Midbrain (tissue), 1 donor: ENCODE results near the gene SLC6A3.
A peak's percentile ranks its signal among the peaks of the same experiment; 100 is the strongest.
"Not testable (repeated sequence)": the region's sequence is repeated elsewhere in the genome, so short reads cannot be mapped to it uniquely, and the experiment has no call there.

Experiments
- DNase-seq: peaks from one replicate; lab custom pipeline; 2025; lab: John Stamatoyannopoulos, UW

SLC6A3 gene

GRCh38 chr5:1387059-1387755 is 58.0 kb downstream of the SLC6A3 start:
- no peak for DNase-seq

- peak; percentile 16 for DNase-seq
Observed at GRCh38 chr5:1386274-1386717, 58.9 kb downstream of the SLC6A3 start.

GRCh38 chr5:1385395-1386273 is 59.6 kb downstream of the SLC6A3 start:
- DNase-seq, result peak; percentile 53

- DNase-seq, result no peak
Observed at GRCh38 chr5:1384521-1384920, 60.7 kb downstream of the SLC6A3 start.

GRCh38 chr5:1383886-1384401 is 61.3 kb downstream of the SLC6A3 start:
- no peak for DNase-seq

GRCh38 chr5:1383344-1383743 is 61.9 kb downstream of the SLC6A3 start:
- DNase-seq, result no peak

- no peak for DNase-seq
Observed at GRCh38 chr5:1382248-1382700, 63.0 kb downstream of the SLC6A3 start.

- no peak for DNase-seq
Observed at GRCh38 chr5:1381370-1382247, 63.6 kb downstream of the SLC6A3 start.

GRCh38 chr5:1380910-1381309 is 64.3 kb downstream of the SLC6A3 start:
- no peak for DNase-seq

- DNase-seq, result peak; percentile 9
Observed at GRCh38 chr5:1380011-1380817, 65.0 kb downstream of the SLC6A3 start.

GRCh38 chr5:1378866-1379659 is 66.2 kb downstream of the SLC6A3 start:
- no peak for DNase-seq

- DNase-seq, result no peak
Observed at GRCh38 chr5:1378096-1378495, 67.1 kb downstream of the SLC6A3 start.

- DNase-seq, result no peak
Observed at GRCh38 chr5:1376981-1377380, 68.3 kb downstream of the SLC6A3 start.

GRCh38 chr5:1375871-1376810 is 69.1 kb downstream of the SLC6A3 start:
- DNase-seq, result no peak

- no peak for DNase-seq
Observed at GRCh38 chr5:1374679-1375055, 70.6 kb downstream of the SLC6A3 start.

GRCh38 chr5:1374030-1374678 is 71.1 kb downstream of the SLC6A3 start:
- DNase-seq, result no peak

- not testable (repeated sequence) for DNase-seq
Observed at GRCh38 chr5:1371972-1372342, 73.3 kb downstream of the SLC6A3 start.

GRCh38 chr5:1371218-1371971 is 73.8 kb downstream of the SLC6A3 start:
- no peak for DNase-seq
